ENCODE measurements around the gene TRPM1.

Gene TRPM1

DNA sequence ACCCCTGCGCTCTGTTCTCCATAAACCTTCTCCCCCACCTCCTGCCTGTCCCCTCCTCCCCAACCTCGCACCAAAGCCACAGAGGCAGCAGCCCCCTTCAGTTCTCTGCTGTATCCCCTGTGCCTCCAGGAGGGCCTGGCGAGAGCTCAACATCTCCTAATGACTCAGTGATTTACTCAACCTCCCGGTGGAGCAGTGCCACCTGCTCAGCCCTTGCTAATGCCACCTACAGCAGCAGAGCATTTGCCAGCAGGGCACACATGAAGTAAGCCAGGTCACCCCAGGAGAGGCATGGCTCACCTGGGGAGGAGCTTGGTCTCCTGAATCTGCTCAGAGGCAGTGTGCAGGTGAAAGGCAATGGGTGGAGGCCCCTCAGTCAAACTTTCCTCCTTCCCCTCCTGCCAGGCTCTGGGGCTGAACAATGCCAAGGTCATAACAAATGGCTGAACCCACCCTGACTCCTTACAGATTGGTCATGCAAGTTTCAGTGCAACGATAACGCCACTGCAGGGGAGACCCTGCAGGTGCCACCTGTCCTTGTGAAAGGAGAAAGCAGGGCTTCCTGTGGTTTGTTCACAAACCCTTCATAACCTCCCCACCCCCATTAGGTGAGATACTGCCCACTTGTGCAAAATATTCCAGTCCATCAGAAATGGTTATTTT lies 19.8 kb downstream of the TRPM1 start:
- no peak for DNase-seq

- DNase-seq = no peak
Measured at GRCh38 chr15:31081056-31081455, 20.5 kb downstream of the TRPM1 start.

GRCh38 chr15:31080591-31081014 lies 20.9 kb downstream of the TRPM1 start:
- no peak for DNase-seq

GRCh38 chr15:31079519-31079918 lies 22.0 kb downstream of the TRPM1 start:
- no peak for DNase-seq

GRCh38 chr15:31078471-31078870 lies 23.1 kb downstream of the TRPM1 start:
- DNase-seq = no peak

DNA sequence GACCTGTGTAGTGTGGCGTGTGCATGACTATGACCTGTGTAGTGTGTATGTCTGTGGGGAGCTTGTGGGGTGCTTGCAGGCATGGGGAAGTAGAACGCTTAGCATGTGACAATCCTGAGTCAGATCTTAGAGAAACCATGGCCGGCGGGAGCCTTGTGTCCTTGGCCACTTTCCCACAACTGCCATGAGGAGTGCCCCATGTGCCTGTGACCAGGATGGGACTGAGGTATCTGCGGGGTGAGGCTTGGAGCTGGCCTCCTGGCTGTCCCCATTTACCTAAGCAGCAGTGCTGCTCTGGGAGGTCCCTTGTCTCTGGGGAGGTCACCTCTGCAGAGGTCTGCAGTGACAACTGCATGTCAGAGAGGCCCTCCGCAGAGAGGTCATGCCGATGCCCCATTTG lies 23.6 kb downstream of the TRPM1 start:
- no peak for DNase-seq

- no peak for DNase-seq
Measured at GRCh38 chr15:31077181-31077580, 24.3 kb downstream of the TRPM1 start.

DNA sequence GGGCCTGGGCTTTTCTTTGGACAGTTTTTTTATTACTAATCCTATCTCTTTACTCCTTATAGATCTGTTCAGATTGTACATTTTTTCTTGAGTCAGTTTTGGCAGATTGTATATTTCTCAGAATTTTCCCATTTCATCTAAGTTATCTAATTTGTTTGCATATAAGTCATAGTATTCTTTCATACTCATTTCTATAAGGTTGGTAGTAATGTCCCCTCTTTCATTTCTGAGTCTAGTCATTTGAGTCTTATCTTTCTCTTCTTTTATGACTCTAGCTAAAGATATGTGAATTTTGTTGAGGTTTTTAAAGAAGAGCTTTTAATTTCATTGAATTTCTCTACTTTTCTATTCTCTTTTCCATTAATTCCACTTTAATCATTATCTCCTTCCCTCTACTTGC lies 27.2 kb downstream of the TRPM1 start:
- no peak for DNase-seq

DNA sequence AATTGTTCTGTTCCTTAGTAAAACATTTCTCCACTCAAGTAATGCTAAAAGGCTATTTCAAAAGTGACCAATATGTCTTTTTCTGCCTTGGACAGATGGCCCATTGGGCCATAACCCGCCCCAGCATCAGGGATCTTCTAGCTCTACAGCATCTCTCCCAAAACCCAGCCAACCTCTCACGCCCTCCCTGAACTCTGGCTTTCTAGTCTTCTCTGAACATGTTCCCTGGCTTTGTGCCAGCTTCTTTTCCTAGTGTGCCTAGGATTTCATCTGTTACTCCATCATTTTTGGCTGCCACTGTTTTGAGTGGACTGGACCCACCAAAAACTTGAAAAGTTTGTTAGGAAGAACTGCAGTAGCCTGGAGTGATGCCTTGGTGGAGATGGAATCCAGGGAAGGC lies 30.7 kb downstream of the TRPM1 start:
- no peak for DNase-seq

DNA sequence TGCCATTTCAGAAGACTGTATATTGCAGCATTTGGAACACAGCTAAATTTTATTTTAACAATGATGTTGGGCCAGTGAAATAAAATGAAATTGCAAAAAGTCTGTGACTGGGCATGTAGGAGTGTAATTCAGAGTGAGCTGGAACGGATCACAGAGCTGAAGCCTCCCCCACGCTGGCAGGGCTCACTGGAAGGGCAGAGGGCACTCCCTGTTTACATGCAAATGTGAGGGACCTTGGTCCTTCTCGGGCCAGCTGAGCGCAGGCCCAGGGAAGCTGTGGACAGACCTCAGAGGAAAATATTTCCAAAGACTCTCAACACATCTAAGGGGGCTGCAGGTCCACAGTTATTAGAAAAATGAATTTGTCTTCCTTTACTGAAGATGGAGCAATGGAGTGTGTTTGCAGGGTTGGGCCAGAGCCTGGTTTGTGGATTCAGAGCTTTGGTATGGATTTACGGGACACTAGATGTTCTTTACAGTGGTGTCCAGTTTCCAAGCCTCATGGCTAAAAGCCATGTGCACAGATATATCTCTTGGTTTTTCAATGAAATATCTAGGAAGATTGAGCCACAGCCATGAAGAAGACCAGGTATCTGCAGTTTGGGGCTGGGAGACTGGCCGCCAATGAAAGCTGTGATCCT lies 32.0 kb downstream of the TRPM1 start:
- no peak for DNase-seq

DNA sequence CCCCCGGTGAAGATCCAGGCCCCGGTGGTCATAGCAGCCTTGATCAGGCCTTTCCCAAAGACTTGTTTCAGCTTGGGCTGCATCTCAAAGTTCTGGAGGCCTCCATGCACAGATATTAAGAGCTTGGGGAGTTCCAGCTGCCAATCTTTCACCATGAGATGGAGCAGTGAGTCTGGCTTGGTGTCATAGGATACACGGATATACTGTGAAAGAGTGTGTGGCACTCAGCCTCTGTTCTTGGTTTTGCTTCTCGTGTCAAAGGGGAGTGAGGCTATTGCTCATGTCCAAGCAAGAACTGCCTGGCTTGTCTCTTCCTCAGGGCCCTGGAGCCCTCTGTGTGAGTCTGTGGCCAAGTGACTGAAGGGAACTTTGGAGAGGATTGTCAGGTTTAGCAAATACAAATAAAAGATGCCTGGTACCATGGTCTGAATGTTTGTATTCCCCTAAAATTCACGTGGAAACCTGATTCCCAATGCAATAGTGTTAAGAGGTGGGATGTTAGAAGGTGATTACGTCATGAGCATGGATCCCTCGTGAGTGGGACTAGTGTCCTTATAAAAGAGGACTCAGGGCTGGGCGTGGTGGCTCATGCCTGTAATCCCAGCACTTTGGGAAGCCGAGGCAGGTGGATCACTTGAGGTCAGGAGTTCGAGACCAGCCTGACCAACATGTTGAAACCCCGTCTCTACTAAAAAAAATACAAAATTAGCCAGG lies 33.5 kb downstream of the TRPM1 start:
- DNase-seq = no peak

GRCh38 chr15:31065824-31066223 lies 35.7 kb downstream of the TRPM1 start:
- DNase-seq = no peak

- no peak for DNase-seq
Measured at GRCh38 chr15:31062911-31063310, 38.6 kb downstream of the TRPM1 start.

DNA sequence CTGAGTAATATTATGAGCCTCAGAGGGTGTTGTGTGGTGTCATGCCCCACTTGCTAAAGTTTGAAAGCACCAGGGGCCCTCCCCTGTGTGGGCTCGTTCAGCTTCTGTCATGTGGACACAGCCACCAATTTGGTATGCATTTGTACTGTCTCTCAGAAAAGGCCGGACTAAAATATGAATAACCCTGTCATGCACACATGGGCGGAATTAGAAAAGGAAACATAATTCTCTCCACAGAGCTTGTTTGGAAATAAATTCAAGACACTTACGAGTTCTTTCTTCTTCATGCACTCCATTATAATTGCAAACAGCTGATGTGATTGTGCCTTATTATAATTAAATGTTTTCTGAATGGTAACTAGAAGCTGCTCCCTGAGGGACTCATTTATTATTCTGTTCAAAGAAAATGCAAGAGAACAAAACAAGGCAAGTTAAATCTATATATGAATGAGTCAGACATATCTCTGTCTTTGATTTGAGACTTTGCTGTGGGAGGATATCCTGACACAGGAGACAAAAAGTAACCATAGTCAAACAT lies 39.1 kb downstream of the TRPM1 start:
- DNase-seq = no peak

GRCh38 chr15:31060429-31061140 lies 40.9 kb downstream of the TRPM1 start:
- DNase-seq = no peak

GRCh38 chr15:31058236-31058962 lies 43.1 kb downstream of the TRPM1 start:
- DNase-seq = no peak

DNA sequence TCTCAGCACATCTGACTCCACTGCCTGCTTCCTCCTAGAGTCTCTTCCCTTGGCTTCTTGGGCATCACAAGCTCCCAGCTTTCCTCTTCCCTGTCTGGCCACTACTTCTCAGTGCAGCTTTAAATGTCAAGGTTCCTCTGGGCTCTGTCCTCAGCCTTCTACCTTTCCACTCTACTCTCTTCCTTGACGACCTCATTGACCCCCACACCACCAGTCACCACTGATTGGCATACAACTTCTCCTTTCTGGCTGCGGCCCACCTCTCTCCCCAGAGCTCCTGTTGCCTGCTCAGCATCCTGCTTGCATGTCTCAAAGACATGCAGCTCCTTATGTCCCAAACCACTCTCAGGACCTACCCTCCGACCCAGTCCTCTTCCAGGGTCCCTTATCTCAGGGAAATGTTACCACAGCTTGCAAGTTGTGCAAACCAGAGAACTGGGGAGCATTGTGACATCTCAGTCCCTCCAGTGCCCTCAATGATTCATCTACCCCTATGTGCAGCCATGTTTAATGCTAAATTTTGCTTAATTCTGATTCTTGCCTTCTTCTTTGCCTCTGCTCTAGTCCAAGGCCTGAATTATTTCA lies 49.9 kb downstream of the TRPM1 start:
- no peak for DNase-seq

GRCh38 chr15:31050953-31051352 lies 50.6 kb downstream of the TRPM1 start:
- DNase-seq = no peak

- DNase-seq = no peak
Measured at GRCh38 chr15:31049682-31050615, 51.6 kb downstream of the TRPM1 start.

GRCh38 chr15:31049111-31049510 lies 52.4 kb downstream of the TRPM1 start:
- DNase-seq = no peak

GRCh38 chr15:31047437-31047836 lies 54.1 kb downstream of the TRPM1 start:
- no peak for DNase-seq

Data from NCI-H446 treated with DMSO at 0.1 percent for 48 hours (cell line).